Subcutaneous abdominal adipose tissue (tissue), 5 donors: Measurements from ENCODE around the gene CCSER1.
"Not testable (repeated sequence)": the region's sequence is repeated elsewhere in the genome, so short reads cannot be mapped to it uniquely, and the experiment has no call there.

Experiments
- H3K27ac ChIP-seq: one replicate; pipeline ENCODE4 v1.7.0; 2013; ENCODE audit warnings: low read depth, mild to moderate bottlenecking, inconsistent platforms, low read length, moderate library complexity
- H3K27me3 ChIP-seq, 5 donors: one replicate each; pipeline ENCODE4 v1.7.0; 2013; ENCODE audit warnings: low read length in 5 of 5, inconsistent platforms in 1 of 5; ENCODE audit not compliant: control insufficient read depth in 5 of 5, insufficient read depth in 4 of 5
- H3K36me3 ChIP-seq, 5 donors: one replicate each; pipeline ENCODE4 v1.7.0; 2013; ENCODE audit warnings: low read length in 5 of 5; ENCODE audit not compliant: control insufficient read depth in 5 of 5, insufficient read depth in 5 of 5
- H3K4me1 ChIP-seq, 5 donors: one replicate each; pipeline ENCODE4 v1.7.0; 2013; ENCODE audit warnings: low read length in 5 of 5, mild to moderate bottlenecking in 3 of 5, moderate library complexity in 1 of 5; ENCODE audit not compliant: control insufficient read depth in 5 of 5, insufficient read depth in 5 of 5
- H3K4me3 ChIP-seq, 5 donors: one replicate each; pipeline ENCODE4 v1.7.0; 2013; ENCODE audit warnings: low read length in 5 of 5, low read depth in 1 of 5
- H3K9ac ChIP-seq, 5 donors: one replicate each; pipeline ENCODE4 v1.7.0; 2013; ENCODE audit warnings: low read length in 5 of 5, mild to moderate bottlenecking in 4 of 5, moderate library complexity in 3 of 5
- H3K9me3 ChIP-seq, 5 donors: one replicate each; pipeline ENCODE4 v1.7.0; 2013; ENCODE audit warnings: low read length in 5 of 5; ENCODE audit not compliant: control insufficient read depth in 5 of 5
- donor health status: healthy.
- donor health status: healthy.
- donor health status: healthy.
- donor health status: healthy.
- donor health status: healthy.

Gene CCSER1

GRCh38 chr4:91620952-91621351 is 1493.8 kb downstream of the CCSER1 start:
- Histone ChIP-seq H3K9me3 (no peaks in the 10 kb centered on the region), H3K4me1 (no peaks in the 10 kb centered on the region), H3K27ac (no peak overlapping the region)

DNA sequence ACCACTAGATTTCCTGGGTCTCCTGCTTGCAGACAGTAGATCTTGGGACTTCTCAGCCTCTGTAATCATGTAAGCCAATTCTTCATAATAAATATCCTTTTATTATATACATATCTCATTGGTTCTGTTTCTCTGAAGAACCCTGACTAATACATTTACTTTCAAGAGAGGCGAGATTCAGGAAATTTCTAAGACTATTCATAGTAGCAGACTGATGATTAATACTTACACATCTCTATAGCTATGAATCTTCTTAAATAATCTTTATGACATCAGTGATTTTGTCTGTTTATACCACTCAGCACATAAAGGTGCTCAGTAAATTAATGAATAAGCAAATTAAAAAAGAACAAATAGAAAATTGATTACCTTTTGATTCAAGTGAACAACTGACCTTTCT is 1494.3 kb downstream of the CCSER1 start:
- H3K9ac ChIP-seq = no peak overlapping the region
- H3K36me3 ChIP-seq = no peaks in the 10 kb centered on the region
- no peak overlapping the region for H3K27ac ChIP-seq
- H3K27me3 ChIP-seq = no peaks in the 10 kb centered on the region
- H3K4me1 ChIP-seq = no peaks in the 10 kb centered on the region
- no peak overlapping the region for H3K4me3 ChIP-seq
- no peaks in the 10 kb centered on the region for H3K9me3 ChIP-seq

More at GRCh38 chr4:91620952-91621351, 1493.8 kb downstream of the CCSER1 start:
- H3K36me3 ChIP-seq = no peaks in the 10 kb centered on the region
- no peak overlapping the region for H3K4me3 ChIP-seq
- H3K27me3 ChIP-seq = no peaks in the 10 kb centered on the region
- H3K9ac ChIP-seq = no peak overlapping the region

GRCh38 chr4:91622925-91623602 is 1495.9 kb downstream of the CCSER1 start:
- no peaks in the 10 kb centered on the region for H3K9me3 ChIP-seq
- no peak overlapping the region for H3K9ac ChIP-seq
- H3K4me3 ChIP-seq = no peak overlapping the region
- H3K36me3 ChIP-seq = no peaks in the 10 kb centered on the region
- H3K27ac ChIP-seq = no peak overlapping the region
- H3K27me3 ChIP-seq = no peaks in the 10 kb centered on the region
- H3K4me1 ChIP-seq = no peaks in the 10 kb centered on the region

GRCh38 chr4:91623603-91623967 is 1496.4 kb downstream of the CCSER1 start:
- H3K27ac ChIP-seq, H3K4me1 ChIP-seq, H3K9ac ChIP-seq, H3K27me3 ChIP-seq, H3K36me3 ChIP-seq, H3K9me3 ChIP-seq, H3K4me3 ChIP-seq: not testable (repeated sequence)

DNA sequence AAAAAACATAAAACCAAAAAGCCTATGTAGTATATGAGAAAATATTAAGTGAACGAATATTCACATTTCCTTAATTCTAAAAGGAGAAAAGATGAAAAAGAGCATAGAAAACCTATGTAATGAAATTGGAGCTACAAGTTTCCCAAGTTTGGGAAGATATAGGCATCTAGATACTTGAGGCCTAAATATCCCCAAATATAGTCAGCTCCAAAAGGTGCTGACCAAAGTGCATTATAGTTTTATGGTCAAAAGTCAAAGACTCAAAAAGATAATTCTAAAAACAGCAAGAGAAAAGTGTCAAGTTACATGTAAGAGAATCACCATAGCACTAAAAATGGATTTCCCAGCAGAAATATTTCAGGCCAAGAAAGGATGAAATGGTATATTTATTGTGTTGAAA is 1502.9 kb downstream of the CCSER1 start:
- Histone ChIP-seq H3K27ac (no peak overlapping the region), H3K9me3 (peaks cover 0 to 13% (median 3%) of the 10 kb centered on the region in 5 donors), H3K36me3 (no peaks in the 10 kb centered on the region), H3K4me1 (no peaks in the 10 kb centered on the region), H3K4me3 (no peak overlapping the region), H3K9ac (no peak overlapping the region), H3K27me3 (no peaks in the 10 kb centered on the region)

DNA sequence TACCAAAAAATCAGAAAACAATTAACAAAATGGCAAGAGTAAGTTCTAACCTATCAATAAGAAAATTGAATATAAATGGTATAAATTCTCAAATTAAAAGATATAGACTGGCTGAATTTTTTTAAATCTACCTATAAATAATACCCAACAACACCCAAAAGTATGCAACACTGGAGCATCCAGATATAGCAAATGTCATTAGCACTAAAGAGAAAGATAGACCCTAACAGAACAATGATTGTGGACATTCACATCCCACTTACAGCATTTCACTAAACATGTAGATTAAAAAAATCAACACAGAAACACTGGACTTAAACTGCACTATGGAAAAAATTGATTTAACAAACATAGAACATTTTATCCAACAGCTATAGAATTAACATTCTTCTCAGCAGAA is 1503.6 kb downstream of the CCSER1 start:
- H3K27ac ChIP-seq = no peak overlapping the region
- no peak overlapping the region for H3K4me3 ChIP-seq
- no peak overlapping the region for H3K9ac ChIP-seq
- no peaks in the 10 kb centered on the region for H3K27me3 ChIP-seq
- no peaks in the 10 kb centered on the region for H3K36me3 ChIP-seq
- H3K4me1 ChIP-seq = no peaks in the 10 kb centered on the region
- H3K9me3 ChIP-seq = peaks cover 0 to 13% (median 3%) of the 10 kb centered on the region in 5 donors

DNA sequence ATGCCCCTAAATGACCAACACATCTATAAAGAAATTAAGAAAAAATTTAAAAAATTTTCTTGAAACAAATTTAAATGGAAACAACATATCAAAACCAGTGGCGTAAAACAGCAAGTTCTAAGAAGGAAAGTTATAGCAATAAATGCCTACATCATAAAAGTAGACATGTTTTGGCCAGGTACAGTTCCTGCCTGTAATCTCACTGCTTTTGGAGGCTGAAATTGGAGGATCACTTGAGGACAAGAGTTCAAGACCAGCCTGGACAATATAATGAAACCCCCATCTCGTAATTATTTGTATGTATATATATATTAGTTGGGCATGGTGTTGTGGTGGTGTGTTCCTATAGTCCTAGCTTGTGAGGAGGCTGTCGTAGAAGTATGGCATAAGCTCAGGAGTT is 1504.1 kb downstream of the CCSER1 start:
- Histone ChIP-seq H3K9ac (no peak overlapping the region), H3K9me3 (peaks cover 0 to 13% (median 3%) of the 10 kb centered on the region in 5 donors), H3K4me1 (no peaks in the 10 kb centered on the region), H3K27ac (no peak overlapping the region), H3K36me3 (no peaks in the 10 kb centered on the region), H3K4me3 (no peak overlapping the region), H3K27me3 (no peaks in the 10 kb centered on the region)

DNA sequence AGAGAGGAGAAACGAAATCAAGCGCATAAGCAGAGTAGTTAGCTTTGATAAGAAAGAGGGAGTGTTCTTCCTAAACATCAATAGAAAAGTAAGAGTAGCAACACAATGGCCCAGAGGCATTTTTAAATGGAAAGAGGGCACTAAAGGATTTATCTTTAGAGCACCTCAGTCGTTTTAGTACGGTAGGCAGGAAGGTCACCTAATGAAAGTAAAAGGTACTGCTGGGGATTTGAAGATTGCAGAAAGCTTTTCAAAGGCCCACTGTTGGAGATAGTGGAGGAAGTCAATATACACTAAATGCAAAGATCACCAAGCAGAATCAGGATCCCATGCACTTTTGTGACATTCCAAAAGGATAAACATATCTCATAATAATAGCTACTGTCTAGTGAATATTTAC is 1508.9 kb downstream of the CCSER1 start:
- Histone ChIP-seq H3K9me3 (peaks cover 0 to 7% (median 0%) of the 10 kb centered on the region in 5 donors), H3K9ac (no peak overlapping the region), H3K4me1 (no peaks in the 10 kb centered on the region), H3K4me3 (no peak overlapping the region), H3K27me3 (no peaks in the 10 kb centered on the region), H3K27ac (no peak overlapping the region), H3K36me3 (no peaks in the 10 kb centered on the region)
